Liver (tissue), 9 donors: ENCODE data around the gene USP6NL. TPM values are rescaled to one million over a fixed set of nuclear protein-coding genes. Genes with fewer than 3 reads are reported as not detected.

Source experiments
- DNase-seq: peaks from one replicate; pipeline ENCODE4 v3.0.0-alpha.2; 2017; ENCODE audit warnings: low spot score
- H3K27ac ChIP-seq, 2 donors: one replicate each; pipeline ENCODE4 v1.7.0; 2013; ENCODE audit warnings: inconsistent platforms in 2 of 2, low read length in 2 of 2, control low read depth in 1 of 2, low read depth in 1 of 2, mild to moderate bottlenecking in 1 of 2
- H3K27me3 ChIP-seq, 4 donors: one replicate each; pipeline versions ENCODE4 v1.6.1 to v1.7.0; 2013; ENCODE audit warnings: low read length in 3 of 4, inconsistent platforms in 1 of 4, mild to moderate bottlenecking in 1 of 4, moderate library complexity in 1 of 4; ENCODE audit not compliant: control insufficient read depth in 4 of 4, insufficient read depth in 4 of 4
- H3K36me3 ChIP-seq, 4 donors: one replicate each; pipeline versions ENCODE4 v1.6.1 to v1.7.0; 2013; ENCODE audit warnings: low read length in 3 of 4, mild to moderate bottlenecking in 3 of 4, low read depth in 1 of 4, moderate library complexity in 1 of 4; ENCODE audit not compliant: control insufficient read depth in 4 of 4, insufficient read depth in 3 of 4
- H3K4me1 ChIP-seq, 4 donors: one replicate each; pipeline versions ENCODE4 v1.6.1 to v1.7.0; 2013; ENCODE audit warnings: low read length in 3 of 4, mild to moderate bottlenecking in 3 of 4, moderate library complexity in 1 of 4; ENCODE audit not compliant: control insufficient read depth in 4 of 4, insufficient read depth in 4 of 4
- H3K4me3 ChIP-seq, 3 donors: one replicate each; pipeline versions ENCODE4 v1.6.1 to v1.7.0; 2013; ENCODE audit warnings: low read length in 3 of 3, control low read depth in 1 of 3, low read depth in 1 of 3, mild to moderate bottlenecking in 1 of 3
- H3K9ac ChIP-seq, 2 donors: one replicate each; pipeline ENCODE4 v1.7.0; 2013; ENCODE audit warnings: low read length in 2 of 2, mild to moderate bottlenecking in 2 of 2, moderate library complexity in 2 of 2, control low read depth in 1 of 2, low read depth in 1 of 2
- H3K9me3 ChIP-seq, 4 donors: one replicate each; pipeline versions ENCODE4 v1.6.1 to v1.7.0; 2013; ENCODE audit warnings: low read length in 3 of 4; ENCODE audit not compliant: control insufficient read depth in 4 of 4
- ATF3 ChIP-seq: IDR thresholded peaks from 2 replicates; pipeline ENCODE4 v1.6.1; 2016; ENCODE audit warnings: antibody characterized with exemption
- CTCF ChIP-seq: fragments of 150-350 bp; IDR thresholded peaks from 2 replicates; pipeline ENCODE4 v1.5.1; 2017; ENCODE audit warnings: improper control_type of control experiment, low read depth, low read length; ENCODE audit not compliant: missing input control
- EGR1 ChIP-seq, 2 donors: IDR thresholded peaks; 2 replicates each; pipeline ENCODE4 v1.6.1; 2016 to 2018; ENCODE audit warnings: antibody characterized with exemption in 2 of 2, low read depth in 2 of 2
- FOXA1 ChIP-seq: IDR thresholded peaks from 2 replicates; pipeline ENCODE4 v1.6.1; 2016; ENCODE audit warnings: antibody characterized with exemption
- FOXA2 ChIP-seq: IDR thresholded peaks from 2 replicates; pipeline ENCODE4 v1.6.1; 2016; ENCODE audit warnings: antibody characterized with exemption
- GABPA ChIP-seq, 2 donors: IDR thresholded peaks in 1 of 2; conservative IDR thresholded peaks in 1 of 2; 2 replicates each; pipeline ENCODE4 v1.6.1; 2016; ENCODE audit warnings: antibody characterized with exemption in 2 of 2, mild to moderate bottlenecking in 1 of 2, moderate library complexity in 1 of 2
- HNF4A ChIP-seq, 2 donors: conservative IDR thresholded peaks; 2 replicates each; pipeline ENCODE4 v1.6.1; 2016; ENCODE audit warnings: antibody characterized with exemption in 2 of 2, mild to moderate bottlenecking in 2 of 2
- HNF4G ChIP-seq: IDR thresholded peaks from 2 replicates; pipeline ENCODE4 v1.6.1; 2016; ENCODE audit warnings: antibody characterized with exemption
- JUND ChIP-seq, 2 donors: IDR thresholded peaks; 2 replicates each; pipeline ENCODE4 v1.6.1; 2016; ENCODE audit warnings: antibody characterized with exemption in 2 of 2
- NR2F2 ChIP-seq: IDR thresholded peaks from 2 replicates; pipeline ENCODE4 v1.6.1; 2016; ENCODE audit warnings: antibody characterized with exemption
- RAD21 ChIP-seq, 2 donors: IDR thresholded peaks; 2 replicates each; pipeline ENCODE4 v1.6.1; 2016; ENCODE audit warnings: antibody characterized with exemption in 2 of 2, mild to moderate bottlenecking in 2 of 2
- REST ChIP-seq: IDR thresholded peaks from 2 replicates; pipeline ENCODE4 v1.6.1; 2016; ENCODE audit warnings: antibody characterized with exemption, mild to moderate bottlenecking
- RXRA ChIP-seq, 2 donors: IDR thresholded peaks; 2 replicates each; pipeline ENCODE4 v1.6.1; 2017 to 2018; ENCODE audit warnings: antibody characterized with exemption in 2 of 2, mild to moderate bottlenecking in 1 of 2
- SP1 ChIP-seq: IDR thresholded peaks from 2 replicates; pipeline ENCODE4 v1.6.1; 2018; ENCODE audit warnings: antibody characterized with exemption, mild to moderate bottlenecking
- TAF1 ChIP-seq: conservative IDR thresholded peaks from 2 replicates; pipeline ENCODE4 v1.6.1; 2016; ENCODE audit warnings: antibody characterized with exemption, mild to moderate bottlenecking
- YY1 ChIP-seq: IDR thresholded peaks from 2 replicates; pipeline ENCODE4 v1.6.1; 2016; ENCODE audit warnings: antibody characterized with exemption, mild to moderate bottlenecking
- ZBTB33 ChIP-seq: IDR thresholded peaks from 2 replicates; pipeline ENCODE4 v1.6.1; 2016; ENCODE audit warnings: antibody characterized with exemption
- WGBS: extraction: QIAGEN DNeasy Blood & Tissue Kit; methylation state at CpG from one replicate; pipeline ENCODE4 v1.1.7; 2013; 5-methylcytosine and 5-hydroxymethylcytosine counted together
- polyA plus RNA-seq, 2 donors: library from polyadenylated mRNA; stranded (reverse) in 1 of 2; unstranded in 1 of 2; fragments of 200-250 nt in 1 of 2; fragments of >200 nt in 1 of 2; fragmentation: Nextera tagmentation in 1 of 2; extraction: Ambion mirVana in 1 of 2; gene quantifications; one replicate each; pipeline versions ENCODE4 v1.2.1 to v1.2.3, GENCODE V29; 2013 to 2015
- total RNA-seq, 2 donors: library from RNA; depleted of rRNA; stranded (reverse); fragments of >200 nt; gene quantifications; one replicate each; pipeline ENCODE4 v1.2.3, GENCODE V29; 2014
- donor health status: healthy.
- donor health status: healthy.
- donor health status: healthy.
- donor health status: healthy.
- donor health status: healthy.

USP6NL gene
- total and polyA plus RNA-seq, 4 donors, result 3.8 to 15.0 (median 10.2) TPM

GRCh38 chr10:11431216-11431555, 180.3 kb downstream of the USP6NL start:
- no peaks in the 10 kb centered on the region for H3K27me3 ChIP-seq
- 84% methylated on average over 4 of the region's 4 CpGs for WGBS
- TF ChIP-seq HNF4A (conservative IDR thresholded peaks at IDR 0.05) (no peak), RAD21 (IDR thresholded peaks at IDR 0.05) (no peak), YY1 (no peak), RXRA (IDR thresholded peaks at IDR 0.05) (no peak), FOXA2 (no peak)
- H3K27ac ChIP-seq, result no peak overlapping the region
- no peak overlapping the region for H3K4me3 ChIP-seq
- H3K4me1 ChIP-seq, result no peaks in the 10 kb centered on the region
- H3K36me3 ChIP-seq, result no peaks in the 10 kb centered on the region
- H3K9ac ChIP-seq, result no peak overlapping the region
- no peak for DNase-seq
- H3K9me3 ChIP-seq, result peaks cover 0 to 4% (median 0%) of the 10 kb centered on the region in 4 donors

GRCh38 chr10:11430421-11431215, 180.8 kb downstream of the USP6NL start:
- 86% methylated on average over 23 of the region's 23 CpGs for WGBS
- Histone ChIP-seq H3K9ac (no peak overlapping the region), H3K27me3 (no peaks in the 10 kb centered on the region), H3K36me3 (no peaks in the 10 kb centered on the region), H3K4me3 (no peak overlapping the region), H3K9me3 (peaks cover 0 to 4% (median 0%) of the 10 kb centered on the region in 4 donors), H3K4me1 (no peaks in the 10 kb centered on the region), H3K27ac (no peak overlapping the region)
- TF ChIP-seq HNF4G (no peak), RAD21 (IDR thresholded peaks at IDR 0.05) (no peak), TAF1 (no peak), YY1 (no peak), NR2F2 (no peak), GABPA (IDR thresholded peaks at IDR 0.05 in 1 of 2, conservative IDR thresholded peaks at IDR 0.05 in 1 of 2) (no peak), CTCF (no peak), ZBTB33 (no peak), ATF3 (no peak), FOXA2 (no peak), HNF4A (conservative IDR thresholded peaks at IDR 0.05) (no peak), SP1 (no peak), REST (no peak), FOXA1 (no peak), JUND (IDR thresholded peaks at IDR 0.05) (no peak), EGR1 (IDR thresholded peaks at IDR 0.05; ENCODE audit: low read depth in 2 of 2) (no peak)
- no peak for DNase-seq
